ENCODE data around the gene ADCY2. TPM values are rescaled to one million over a fixed set of nuclear protein-coding genes. Genes with fewer than 3 reads are reported as not detected.

ADCY2 gene
- total RNA-seq, 1 donor from 2014 or later, result 1.5 TPM

- H3K27me3 Mint-ChIP-seq (ENCODE audit: unreplicated experiment), result peaks cover 4% of the 10 kb centered on the region
- no peak for DNase-seq (ENCODE audit: low spot score)
- H3K4me1 Mint-ChIP-seq (ENCODE audit: unreplicated experiment), result peaks cover 9% of the 10 kb centered on the region
- no peaks in the 10 kb centered on the region for H3K9me3 Mint-ChIP-seq (ENCODE audit: unreplicated experiment)
- H3K4me3 Mint-ChIP-seq (ENCODE audit: unreplicated experiment), result no peak overlapping the region
- no peak overlapping the region for H3K27ac Mint-ChIP-seq (ENCODE audit: unreplicated experiment)
- TF ChIP-seq CTCF (IDR thresholded peaks at IDR 0.05; ENCODE audit: unreplicated experiment), result no peak
- no peaks in the 10 kb centered on the region for H3K36me3 Mint-ChIP-seq (ENCODE audit: low read depth, unreplicated experiment)
Measured at GRCh38 chr5:7784683-7785380, 388.9 kb downstream of the ADCY2 start.

GRCh38 chr5:7787770-7788169 is 391.8 kb downstream of the ADCY2 start:
- TF ChIP-seq CTCF (IDR thresholded peaks at IDR 0.05; ENCODE audit: unreplicated experiment), result no peak
- H3K4me1 Mint-ChIP-seq (ENCODE audit: unreplicated experiment), result no peaks in the 10 kb centered on the region
- no peaks in the 10 kb centered on the region for H3K36me3 Mint-ChIP-seq (ENCODE audit: low read depth, unreplicated experiment)
- DNase-seq (ENCODE audit: low spot score), result no peak
- no peak overlapping the region for H3K4me3 Mint-ChIP-seq (ENCODE audit: unreplicated experiment)
- H3K9me3 Mint-ChIP-seq (ENCODE audit: unreplicated experiment), result no peaks in the 10 kb centered on the region
- no peak overlapping the region for H3K27ac Mint-ChIP-seq (ENCODE audit: unreplicated experiment)
- H3K27me3 Mint-ChIP-seq (ENCODE audit: unreplicated experiment), result peaks cover 6% of the 10 kb centered on the region

- no peak for DNase-seq (ENCODE audit: low spot score)
- no peak for TF ChIP-seq CTCF (IDR thresholded peaks at IDR 0.05; ENCODE audit: unreplicated experiment)
- H3K4me1 Mint-ChIP-seq (ENCODE audit: unreplicated experiment), result no peaks in the 10 kb centered on the region
- H3K27me3 Mint-ChIP-seq (ENCODE audit: unreplicated experiment), result peaks cover 6% of the 10 kb centered on the region
- H3K9me3 Mint-ChIP-seq (ENCODE audit: unreplicated experiment), result no peaks in the 10 kb centered on the region
- no peak overlapping the region for H3K27ac Mint-ChIP-seq (ENCODE audit: unreplicated experiment)
- H3K36me3 Mint-ChIP-seq (ENCODE audit: low read depth, unreplicated experiment), result no peaks in the 10 kb centered on the region
- no peak overlapping the region for H3K4me3 Mint-ChIP-seq (ENCODE audit: unreplicated experiment)
Measured at GRCh38 chr5:7789567-7789966, 393.6 kb downstream of the ADCY2 start.

- Mint-ChIP-seq H3K9me3 (ENCODE audit: unreplicated experiment) (no peaks in the 10 kb centered on the region), H3K27ac (ENCODE audit: unreplicated experiment) (no peak overlapping the region), H3K36me3 (ENCODE audit: low read depth, unreplicated experiment) (no peaks in the 10 kb centered on the region), H3K4me1 (ENCODE audit: unreplicated experiment) (peaks cover 8% of the 10 kb centered on the region), H3K4me3 (ENCODE audit: unreplicated experiment) (no peak overlapping the region), H3K27me3 (ENCODE audit: unreplicated experiment) (peaks cover 12% of the 10 kb centered on the region)
- TF ChIP-seq CTCF (IDR thresholded peaks at IDR 0.05; ENCODE audit: unreplicated experiment), result no peak
- DNase-seq (ENCODE audit: low spot score), result no peak
Measured at GRCh38 chr5:7793895-7794294, 398.0 kb downstream of the ADCY2 start.

DNA sequence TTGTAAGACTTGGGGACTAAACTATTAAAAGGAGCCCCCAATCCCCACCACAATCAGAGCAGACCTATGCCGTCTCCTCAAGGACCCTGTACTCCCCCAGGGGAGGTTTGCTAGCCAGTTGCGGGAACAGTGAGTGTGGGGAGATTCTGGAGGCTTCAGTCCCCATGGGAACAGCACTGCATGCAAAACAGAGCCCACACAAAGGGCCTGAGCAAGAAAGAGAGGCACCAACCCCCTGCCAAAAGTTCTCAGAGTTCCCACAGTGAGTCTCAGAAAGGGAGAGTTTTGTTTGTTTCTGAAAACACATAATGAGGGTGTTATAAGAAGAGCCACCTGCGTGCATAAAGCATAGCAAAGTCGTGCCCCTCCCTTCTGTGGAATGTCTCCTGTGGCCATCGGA is 398.4 kb downstream of the ADCY2 start:
- H3K36me3 Mint-ChIP-seq (ENCODE audit: low read depth, unreplicated experiment), result no peaks in the 10 kb centered on the region
- no peak for TF ChIP-seq CTCF (IDR thresholded peaks at IDR 0.05; ENCODE audit: unreplicated experiment)
- H3K4me1 Mint-ChIP-seq (ENCODE audit: unreplicated experiment), result peaks cover 8% of the 10 kb centered on the region
- peaks cover 16% of the 10 kb centered on the region for H3K27me3 Mint-ChIP-seq (ENCODE audit: unreplicated experiment)
- DNase-seq (ENCODE audit: low spot score), result no peak
- no peak overlapping the region for H3K4me3 Mint-ChIP-seq (ENCODE audit: unreplicated experiment)
- no peaks in the 10 kb centered on the region for H3K9me3 Mint-ChIP-seq (ENCODE audit: unreplicated experiment)
- H3K27ac Mint-ChIP-seq (ENCODE audit: unreplicated experiment), result no peak overlapping the region

Data from endothelial cell (in vitro differentiated cells).